ENCODE results near the gene F10. TPM values are rescaled to one million over a fixed set of nuclear protein-coding genes. Genes with fewer than 3 reads are reported as not detected.

Gene F10
- total RNA-seq, 3 donors from 2014 or later (not counting 1 experiment from before 2014, with no cell fraction given): not detected

GRCh38 chr13:113124211-113124970, 1.8 kb downstream of the F10 start:
- DNase-seq (no peak), ATAC-seq (no peak)
- Histone ChIP-seq H3K4me1 (ENCODE audit: control insufficient read depth, insufficient read depth, low read length) (peaks cover 2% of the 10 kb centered on the region), H3K4me3 (ENCODE audit: low read length) (no peak overlapping the region), H3K36me3 (ENCODE audit: control insufficient read depth, insufficient read depth, low read length) (no peaks in the 10 kb centered on the region), H3K9me3 (ENCODE audit: control insufficient read depth, insufficient read depth, low read length) (no peaks in the 10 kb centered on the region), H3K27ac (ENCODE audit: low read length) (no peak overlapping the region), H3K27me3 (ENCODE audit: control insufficient read depth, insufficient read depth, low read length) (peaks cover under 1% of the 10 kb centered on the region)
- Mint-ChIP-seq H3K27ac (no peak overlapping the region), H3K9me3 (no peaks in the 10 kb centered on the region), H3K4me3 (no peak overlapping the region), H3K4me1 (no peaks in the 10 kb centered on the region), H3K36me3 (no peaks in the 10 kb centered on the region), H3K27me3 (ENCODE audit: low read depth in 2 of 2) (peaks cover 13 to 29% of the 10 kb centered on the region in 2 donors)
- intact Hi-C loops (cut with micrococcal nuclease): no loop called here
- WGBS (ENCODE audit: insufficient coverage): 93% methylated on average over 19 of the region's 19 CpGs
- TF ChIP-seq, protein P1, sequence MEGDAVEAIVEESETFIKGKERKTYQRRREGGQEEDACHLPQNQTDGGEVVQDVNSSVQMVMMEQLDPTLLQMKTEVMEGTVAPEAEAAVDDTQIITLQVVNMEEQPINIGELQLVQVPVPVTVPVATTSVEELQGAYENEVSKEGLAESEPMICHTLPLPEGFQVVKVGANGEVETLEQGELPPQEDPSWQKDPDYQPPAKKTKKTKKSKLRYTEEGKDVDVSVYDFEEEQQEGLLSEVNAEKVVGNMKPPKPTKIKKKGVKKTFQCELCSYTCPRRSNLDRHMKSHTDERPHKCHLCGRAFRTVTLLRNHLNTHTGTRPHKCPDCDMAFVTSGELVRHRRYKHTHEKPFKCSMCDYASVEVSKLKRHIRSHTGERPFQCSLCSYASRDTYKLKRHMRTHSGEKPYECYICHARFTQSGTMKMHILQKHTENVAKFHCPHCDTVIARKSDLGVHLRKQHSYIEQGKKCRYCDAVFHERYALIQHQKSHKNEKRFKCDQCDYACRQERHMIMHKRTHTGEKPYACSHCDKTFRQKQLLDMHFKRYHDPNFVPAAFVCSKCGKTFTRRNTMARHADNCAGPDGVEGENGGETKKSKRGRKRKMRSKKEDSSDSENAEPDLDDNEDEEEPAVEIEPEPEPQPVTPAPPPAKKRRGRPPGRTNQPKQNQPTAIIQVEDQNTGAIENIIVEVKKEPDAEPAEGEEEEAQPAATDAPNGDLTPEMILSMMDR (IDR thresholded peaks at IDR 0.05): no peak

DNA sequence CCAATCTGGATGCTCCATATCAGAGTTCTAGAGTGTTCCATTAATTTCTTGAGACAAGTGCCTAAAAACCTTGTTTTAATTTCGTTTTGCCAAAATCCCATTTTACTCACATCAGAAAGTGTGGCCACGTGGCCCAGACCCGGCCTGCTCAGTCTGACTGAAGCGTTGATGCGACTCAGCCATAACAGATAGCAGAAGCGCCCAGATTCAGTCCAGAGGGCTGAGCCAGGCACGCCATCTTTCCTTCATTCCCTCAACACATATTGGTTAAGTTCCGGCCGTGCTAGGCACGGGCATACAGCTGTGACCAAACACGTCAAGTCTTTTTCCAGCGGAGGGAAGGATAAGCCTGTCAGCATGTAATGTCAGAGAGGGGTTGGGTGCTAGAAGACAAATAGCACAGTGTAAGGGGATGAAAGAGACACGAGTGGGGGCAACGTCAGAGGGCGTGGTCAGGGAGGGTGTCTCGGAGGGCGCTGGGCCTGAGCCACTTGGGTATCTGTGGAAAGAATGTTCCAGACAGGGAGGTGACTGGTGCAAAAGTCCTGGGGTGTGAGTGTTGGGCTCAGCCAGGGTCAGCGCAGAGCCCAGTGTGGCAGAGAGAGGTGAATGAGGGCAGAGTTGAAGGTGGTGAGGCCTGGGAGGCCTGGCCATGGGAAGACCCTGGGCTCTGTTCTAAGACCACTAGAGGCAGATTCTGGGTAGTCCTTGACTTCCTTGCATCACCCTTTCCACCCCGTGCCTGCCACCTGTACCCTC, 3.1 kb downstream of the F10 start:
- Histone ChIP-seq H3K4me1 (ENCODE audit: control insufficient read depth, insufficient read depth, low read length) (peaks cover 9% of the 10 kb centered on the region), H3K4me3 (ENCODE audit: low read length) (no peak overlapping the region), H3K36me3 (ENCODE audit: control insufficient read depth, insufficient read depth, low read length) (no peaks in the 10 kb centered on the region), H3K27ac (ENCODE audit: low read length) (no peak overlapping the region), H3K9me3 (ENCODE audit: control insufficient read depth, insufficient read depth, low read length) (peaks cover 3% of the 10 kb centered on the region), H3K27me3 (ENCODE audit: control insufficient read depth, insufficient read depth, low read length) (peaks cover 4% of the 10 kb centered on the region)
- Mint-ChIP-seq H3K4me3 (no peak overlapping the region), H3K27me3 (ENCODE audit: low read depth in 2 of 2) (peaks cover 13 to 33% of the 10 kb centered on the region in 2 donors), H3K27ac (no peak overlapping the region), H3K9me3 (no peaks in the 10 kb centered on the region), H3K36me3 (no peaks in the 10 kb centered on the region), H3K4me1 (peaks cover 5% of the 10 kb centered on the region in 2 donors)
- no peak for ATAC-seq
- TF ChIP-seq, protein P1 (IDR thresholded peaks at IDR 0.05): no peak
- DNase-seq: no peak
- 90% methylated on average over 19 of the region's 19 CpGs for WGBS (ENCODE audit: insufficient coverage)
- intact Hi-C loops (cut with micrococcal nuclease): no loop called here

- ATAC-seq (no peak), DNase-seq (no peak)
- Histone ChIP-seq H3K27ac (ENCODE audit: low read length) (no peak overlapping the region), H3K36me3 (ENCODE audit: control insufficient read depth, insufficient read depth, low read length) (no peaks in the 10 kb centered on the region), H3K4me1 (ENCODE audit: control insufficient read depth, insufficient read depth, low read length) (peaks cover 9% of the 10 kb centered on the region), H3K27me3 (ENCODE audit: control insufficient read depth, insufficient read depth, low read length) (peaks cover 4% of the 10 kb centered on the region), H3K4me3 (ENCODE audit: low read length) (no peak overlapping the region), H3K9me3 (ENCODE audit: control insufficient read depth, insufficient read depth, low read length) (peaks cover 3% of the 10 kb centered on the region)
- peaks cover 13 to 34% of the 10 kb centered on the region in 2 donors for H3K27me3 Mint-ChIP-seq (ENCODE audit: low read depth in 2 of 2)
- no peaks in the 10 kb centered on the region for H3K36me3 Mint-ChIP-seq
- peaks cover 5% of the 10 kb centered on the region in 2 donors for H3K4me1 Mint-ChIP-seq
- H3K9me3 Mint-ChIP-seq: no peaks in the 10 kb centered on the region
- H3K27ac Mint-ChIP-seq: no peak overlapping the region
- TF ChIP-seq, protein P1 (IDR thresholded peaks at IDR 0.05): no peak
- WGBS (ENCODE audit: insufficient coverage): 90% methylated on average over 18 of the region's 18 CpGs
- intact Hi-C loops (cut with micrococcal nuclease): no loop called here
- H3K4me3 Mint-ChIP-seq: no peak overlapping the region
Observed at GRCh38 chr13:113126265-113127150, 3.9 kb downstream of the F10 start.
